Astrocyte (in vitro differentiated cells and primary cell): Measurements from ENCODE around the gene SARS1.

Experiments
- CTCF ChIP-seq: IDR thresholded peaks from 2 replicates; pipeline ENCODE4 v1.5.1; 2011; ENCODE audit warnings: low read depth, mild to moderate bottlenecking, inconsistent platforms, low read length, moderate library complexity; ENCODE audit not compliant: insufficient read depth
- EZH2 ChIP-seq: IDR thresholded peaks from 2 replicates; pipeline ENCODE4 v1.6.1; 2012; ENCODE audit warnings: mild to moderate bottlenecking, low read length, inconsistent platforms; ENCODE audit not compliant: insufficient read depth

GRCh38 chr1:109264379-109264755 lies 50.6 kb downstream of the SARS1 start:
- TF ChIP-seq CTCF: no peak
- no peak for TF ChIP-seq EZH2
